ENCODE measurements around the gene FUNDC2. TPM values are rescaled to one million over a fixed set of nuclear protein-coding genes. Genes with fewer than 3 reads are reported as not detected.

The FUNDC2 gene
- total and polyA plus RNA-seq, 10 of the 15 experiments (the other 5 are each of a cell fraction or from before 2014, with no cell fraction given), result 70.5 to 353 (median 165) TPM

- TF ChIP-seq E2F8 (IDR thresholded peaks at IDR 0.05; ENCODE audit: low read depth, partially characterized antibody) (no peak), PRDM15 (CRISPR knock-in tag; IDR thresholded peaks at IDR 0.05) (no peak), RAD21 (IDR thresholded peaks at IDR 0.05; ENCODE audit: insufficient read depth, low read depth, low read length) (no peak)
These were observed 60.5 kb downstream of the FUNDC2 start (continued) for GRCh38 chrX:155086961-155087735.
